ENCODE data around the gene GSAP.
"Not testable (repeated sequence)": the region's sequence is repeated elsewhere in the genome, so short reads cannot be mapped to it uniquely, and the experiment has no call there.

GSAP gene, protein sequence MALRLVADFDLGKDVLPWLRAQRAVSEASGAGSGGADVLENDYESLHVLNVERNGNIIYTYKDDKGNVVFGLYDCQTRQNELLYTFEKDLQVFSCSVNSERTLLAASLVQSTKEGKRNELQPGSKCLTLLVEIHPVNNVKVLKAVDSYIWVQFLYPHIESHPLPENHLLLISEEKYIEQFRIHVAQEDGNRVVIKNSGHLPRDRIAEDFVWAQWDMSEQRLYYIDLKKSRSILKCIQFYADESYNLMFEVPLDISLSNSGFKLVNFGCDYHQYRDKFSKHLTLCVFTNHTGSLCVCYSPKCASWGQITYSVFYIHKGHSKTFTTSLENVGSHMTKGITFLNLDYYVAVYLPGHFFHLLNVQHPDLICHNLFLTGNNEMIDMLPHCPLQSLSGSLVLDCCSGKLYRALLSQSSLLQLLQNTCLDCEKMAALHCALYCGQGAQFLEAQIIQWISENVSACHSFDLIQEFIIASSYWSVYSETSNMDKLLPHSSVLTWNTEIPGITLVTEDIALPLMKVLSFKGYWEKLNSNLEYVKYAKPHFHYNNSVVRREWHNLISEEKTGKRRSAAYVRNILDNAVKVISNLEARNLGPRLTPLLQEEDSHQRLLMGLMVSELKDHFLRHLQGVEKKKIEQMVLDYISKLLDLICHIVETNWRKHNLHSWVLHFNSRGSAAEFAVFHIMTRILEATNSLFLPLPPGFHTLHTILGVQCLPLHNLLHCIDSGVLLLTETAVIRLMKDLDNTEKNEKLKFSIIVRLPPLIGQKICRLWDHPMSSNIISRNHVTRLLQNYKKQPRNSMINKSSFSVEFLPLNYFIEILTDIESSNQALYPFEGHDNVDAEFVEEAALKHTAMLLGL

DNA sequence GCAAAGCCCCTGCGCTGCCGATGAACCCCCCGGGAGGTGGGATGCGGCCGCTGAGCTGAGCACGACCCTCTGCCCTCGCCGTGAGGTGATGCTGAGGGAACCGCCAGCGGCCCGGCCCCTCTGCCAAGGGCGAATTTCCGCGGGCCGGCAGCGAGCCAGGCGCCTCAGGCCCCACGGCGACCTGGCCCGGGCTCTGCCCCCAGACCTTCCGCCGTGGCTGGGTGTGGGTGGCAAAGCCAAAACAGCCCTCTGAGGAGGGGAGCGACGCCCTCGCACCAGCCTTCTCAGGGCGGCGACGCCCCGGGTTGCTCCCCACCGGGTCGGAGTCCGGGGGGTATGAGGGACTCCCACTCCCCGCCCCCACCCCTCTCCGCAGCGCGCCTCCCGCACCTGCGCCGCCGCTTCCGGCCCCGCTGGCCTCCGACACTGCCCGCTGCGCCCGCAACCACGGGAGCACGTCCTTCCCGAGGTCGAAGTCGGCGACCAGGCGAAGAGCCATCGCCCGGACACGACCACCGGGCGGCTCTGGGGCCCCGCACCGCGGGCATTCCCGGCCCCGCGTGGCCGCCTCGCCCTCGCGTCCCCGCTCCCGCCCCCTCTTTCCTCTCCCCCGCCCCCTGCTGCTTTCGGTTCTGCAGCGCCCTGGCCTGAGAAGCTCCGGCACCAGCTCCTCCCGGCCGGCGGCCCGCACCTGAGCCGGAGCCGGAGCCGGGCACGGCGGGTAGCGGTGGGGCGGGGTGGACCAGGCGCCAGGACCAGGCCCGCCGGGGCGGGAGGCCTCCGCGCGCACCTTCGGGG, at the start of gene GSAP:
Gene GSAP (minus strand): TSS at position 527 of the 798 bp plus-strand sequence. CDS start 28 bp downstream, at position 499.
- peak; percentile 13 for DNase-seq (ENCODE audit: low read depth)

DNA sequence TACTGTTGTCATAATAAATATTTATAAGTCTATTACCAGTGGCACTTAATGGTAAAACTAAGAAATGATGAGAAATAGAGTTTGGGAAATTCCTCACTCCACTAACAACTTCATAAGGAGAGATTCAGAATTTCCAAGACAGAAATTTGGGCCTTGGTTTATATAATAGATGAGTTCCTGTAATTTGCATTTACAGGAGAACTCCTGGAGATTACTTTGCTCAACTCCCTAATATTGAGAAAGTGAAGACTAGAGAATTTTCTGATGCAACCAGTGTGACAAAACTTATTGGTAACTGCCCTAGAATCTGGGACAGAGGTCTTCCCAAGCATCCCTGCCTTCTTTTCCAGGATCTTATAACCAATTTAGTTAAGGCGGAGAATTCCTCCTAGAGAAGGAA, 49.1 kb upstream of the GSAP start:
- DNase-seq (ENCODE audit: low read depth), result no peak

DNA sequence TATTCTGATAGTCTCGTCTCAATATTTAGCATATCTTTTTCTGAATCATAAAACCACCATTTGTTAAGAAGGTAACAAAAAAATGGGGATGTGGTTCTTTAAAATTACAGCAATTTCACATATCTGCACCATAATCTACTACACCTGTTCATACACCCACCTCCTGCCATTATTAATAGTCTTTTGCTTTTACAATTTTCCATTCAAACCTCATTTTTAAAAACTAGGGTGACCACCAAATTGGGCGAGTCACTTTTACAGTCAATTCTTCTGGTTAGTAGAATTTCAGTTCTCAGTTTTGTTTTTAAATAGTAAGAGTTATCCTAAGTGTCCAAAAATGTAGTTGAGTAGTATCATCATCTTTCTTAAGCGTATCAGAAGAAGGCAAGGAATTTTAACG, 48.4 kb upstream of the GSAP start:
- no peak for DNase-seq (ENCODE audit: low read depth)

GRCh38 chr7:77463632-77464031, 47.5 kb upstream of the GSAP start:
- not testable (repeated sequence) for DNase-seq (ENCODE audit: low read depth)

- DNase-seq (ENCODE audit: low read depth), result no peak
Measured at GRCh38 chr7:77461842-77462241, 45.7 kb upstream of the GSAP start.

GRCh38 chr7:77461246-77461645, 45.1 kb upstream of the GSAP start:
- no peak for DNase-seq (ENCODE audit: low read depth)

DNA sequence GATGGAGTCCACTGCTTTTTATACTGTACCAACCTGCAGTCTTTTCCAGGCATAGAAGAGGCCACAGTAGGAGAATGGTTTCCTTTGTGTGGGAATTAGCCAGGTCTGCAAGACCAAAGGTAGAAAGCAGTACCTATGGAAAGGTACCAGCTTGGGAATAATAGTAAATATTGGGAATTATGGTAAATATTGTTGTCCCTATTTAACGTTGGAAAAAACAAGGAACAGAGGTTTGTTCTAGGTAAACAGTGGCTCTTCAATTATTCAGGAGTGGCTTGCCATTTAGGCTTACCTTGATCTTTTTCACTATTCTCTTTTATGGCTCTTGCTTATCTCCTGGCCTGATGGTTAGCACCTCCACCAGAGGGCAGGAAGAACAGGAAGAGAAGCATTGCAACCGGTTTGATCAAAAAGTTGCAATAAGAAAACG, 43.9 kb upstream of the GSAP start:
- no peak for DNase-seq (ENCODE audit: low read depth)

GRCh38 chr7:77459311-77459726, 43.2 kb upstream of the GSAP start:
- DNase-seq (ENCODE audit: low read depth), result no peak

GRCh38 chr7:77458786-77459185, 42.6 kb upstream of the GSAP start:
- no peak for DNase-seq (ENCODE audit: low read depth)

GRCh38 chr7:77457779-77458178, 41.6 kb upstream of the GSAP start:
- no peak for DNase-seq (ENCODE audit: low read depth)

DNA sequence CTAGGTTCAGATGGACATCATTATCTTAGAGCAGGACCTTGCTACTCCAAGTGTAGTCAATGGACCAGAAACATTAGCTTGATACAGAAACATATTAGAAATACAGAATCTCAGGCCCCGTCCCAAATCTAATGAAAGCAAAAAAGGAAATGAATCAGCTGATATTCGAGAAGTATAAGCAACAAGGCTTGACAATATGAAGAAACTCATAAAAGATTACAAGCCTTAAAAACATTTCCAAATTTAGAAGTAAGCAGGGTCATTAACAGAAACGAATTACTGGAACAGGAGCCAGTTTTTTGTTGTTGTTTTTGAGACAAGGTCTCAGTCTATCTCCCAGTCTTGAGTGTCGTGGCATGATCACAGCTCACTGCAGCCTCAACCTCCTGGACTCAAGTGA, 40.5 kb upstream of the GSAP start:
- no peak for DNase-seq (ENCODE audit: low read depth)

DNA sequence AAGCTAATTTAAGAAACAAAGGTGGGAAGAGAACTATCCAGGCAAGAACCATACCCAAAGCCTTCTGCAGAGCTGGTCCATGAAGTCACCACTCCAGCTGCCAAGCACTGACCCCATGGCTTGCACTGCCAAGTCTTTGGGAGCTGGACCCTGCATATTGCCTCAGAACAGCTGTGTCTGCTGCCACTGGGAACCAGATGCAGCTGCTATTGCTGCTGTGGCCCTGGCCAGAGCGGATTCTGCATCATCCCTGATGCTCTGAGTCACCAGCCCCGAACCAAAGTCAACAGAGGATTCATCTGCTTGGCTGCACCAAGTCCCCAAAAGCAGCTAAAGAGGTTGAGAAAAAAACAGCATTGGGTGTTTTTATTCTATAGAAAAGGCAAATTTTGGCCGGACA, 39.2 kb upstream of the GSAP start:
- DNase-seq (ENCODE audit: low read depth), result no peak

- no peak for DNase-seq (ENCODE audit: low read depth)
Measured at GRCh38 chr7:77454802-77455201, 38.7 kb upstream of the GSAP start.

- no peak for DNase-seq (ENCODE audit: low read depth)
Measured at GRCh38 chr7:77453531-77453930, 37.4 kb upstream of the GSAP start.

DNA sequence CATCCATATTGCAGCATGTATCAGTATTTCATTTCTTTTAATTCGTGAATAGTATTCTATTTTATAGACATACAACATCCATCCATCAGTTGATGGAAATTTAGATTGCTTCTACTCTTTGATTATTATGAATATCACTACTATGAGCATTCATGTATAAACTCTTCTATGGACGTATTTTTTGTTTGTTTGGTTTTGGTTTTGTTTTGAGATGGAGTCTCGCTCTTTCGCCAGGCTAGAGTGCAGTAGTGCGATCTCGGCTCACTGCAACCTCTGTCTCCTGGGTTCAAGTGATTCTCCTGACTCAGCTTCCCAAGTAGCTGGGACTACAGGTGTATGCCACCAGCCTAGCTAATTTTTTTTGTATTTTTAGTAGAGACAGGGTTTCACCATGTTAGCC, 35.8 kb upstream of the GSAP start:
- DNase-seq (ENCODE audit: low read depth), result not testable (repeated sequence)

- no peak for DNase-seq (ENCODE audit: low read depth)
Measured at GRCh38 chr7:77450613-77451012, 34.5 kb upstream of the GSAP start.

DNA sequence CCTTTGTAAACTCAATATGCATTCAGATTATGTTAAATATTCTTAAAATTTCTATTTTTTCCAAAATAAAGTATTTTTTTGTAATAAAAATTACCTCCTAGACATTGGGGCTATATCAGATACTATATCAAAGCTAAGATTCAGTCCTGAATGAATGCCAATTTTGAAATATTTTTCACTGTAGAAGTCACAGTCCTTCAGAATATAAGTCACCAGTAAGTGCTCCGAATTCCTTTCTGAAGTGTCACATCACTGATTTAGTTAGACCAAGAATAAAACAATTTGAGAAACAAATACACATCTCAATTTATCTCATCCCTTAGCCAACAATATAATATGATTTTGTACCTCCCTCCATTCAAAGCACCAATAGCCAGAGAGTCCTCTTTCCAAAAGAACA, 33.9 kb upstream of the GSAP start:
- no peak for DNase-seq (ENCODE audit: low read depth)

GRCh38 chr7:77447616-77448015, 31.5 kb upstream of the GSAP start:
- DNase-seq (ENCODE audit: low read depth), result no peak

DNA sequence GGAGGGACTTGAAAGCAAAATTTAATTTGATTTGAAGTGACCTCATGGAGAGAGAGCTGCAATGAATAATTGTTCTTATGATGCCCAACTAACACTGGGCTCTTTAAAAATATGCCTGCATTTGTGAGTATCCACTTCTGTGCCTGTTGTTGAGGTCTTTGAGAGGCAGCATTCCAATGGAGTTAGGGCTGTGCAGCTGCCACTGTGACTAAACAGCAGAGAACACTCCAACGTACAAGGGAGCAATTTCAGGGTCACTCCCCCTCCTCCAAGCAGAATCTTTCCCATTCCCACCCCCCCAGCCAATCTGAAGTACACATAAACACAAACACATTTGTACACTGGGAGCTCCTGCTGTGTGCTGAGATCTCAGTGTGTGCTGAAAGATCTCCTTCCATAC, 28.0 kb upstream of the GSAP start:
- no peak for DNase-seq (ENCODE audit: low read depth)

GRCh38 chr7:77443042-77443441, 26.9 kb upstream of the GSAP start:
- no peak for DNase-seq (ENCODE audit: low read depth)

DNA sequence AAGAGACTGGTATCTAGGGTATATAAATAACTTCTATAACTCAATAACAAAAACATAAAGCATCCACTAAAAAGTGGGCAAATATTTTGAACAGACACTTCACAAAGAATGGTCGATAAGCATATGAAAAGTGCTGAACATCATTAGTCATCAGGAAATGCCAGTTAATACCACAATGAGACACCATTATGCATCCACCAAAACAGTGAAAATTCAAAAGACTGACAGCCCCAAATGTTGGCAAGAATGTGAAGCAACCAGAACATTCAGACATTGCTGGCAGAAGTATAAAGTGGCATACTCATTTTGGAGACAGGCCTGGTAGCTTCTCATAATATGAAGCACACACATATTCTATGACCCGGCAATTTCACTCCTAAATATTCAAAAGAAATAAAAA, 26.5 kb upstream of the GSAP start:
- no peak for DNase-seq (ENCODE audit: low read depth)

GRCh38 chr7:77441046-77441445, 24.9 kb upstream of the GSAP start:
- DNase-seq (ENCODE audit: low read depth), result no peak
